Measurements from ENCODE around the gene APBA3.
A peak's percentile ranks its signal among the peaks of the same experiment; 100 is the strongest.

The APBA3 gene

GRCh38 chr19:3785938-3786824 lies 24.7 kb upstream of the APBA3 start, which contains the start of gene MATK:
Gene MATK, minus strand, starts transcription at chr19:3786381. Its CDS starts 1,246 bp downstream, at chr19:3785135.
- H3K4me3 ChIP-seq (ENCODE audit: low read depth, low read length) = peak within 1 kb of the TSS; percentile 32
- POLR2A ChIA-PET = no interaction called here
- CTCF ChIA-PET = interaction anchor here (0.8 to 1.1 kb wide), 2 partner anchors 11 to 36 kb away, joined by 3 to 4 read pairs; no protein-coding TSS in a partner anchor

GRCh38 chr19:3785451-3785937 lies 24.0 kb upstream of the APBA3 start:
- POLR2A ChIA-PET = interaction anchor here (1.6 kb wide), 1 partner anchor 23 kb away, joined by 6 read pairs; the partner anchor contains the start of genes APBA3 and MRPL54
- TF ChIP-seq ZNF785 (tag by site-specific recombination; IDR thresholded peaks at IDR 0.05) = peak; percentile 55; the same call in 1 of the 2 replicates
- peak; percentile 28; the same call in 1 of the 2 replicates for TF ChIP-seq ZXDB (tag by site-specific recombination; IDR thresholded peaks at IDR 0.05)
- peak; percentile 33 for TF ChIP-seq SP2 (tag by site-specific recombination; IDR thresholded peaks at IDR 0.05)
- TF ChIP-seq PRDM10 (tag by site-specific recombination; IDR thresholded peaks at IDR 0.05) = peak; percentile 63
- TF ChIP-seq SETDB1 (IDR thresholded peaks at IDR 0.05; ENCODE audit: insufficient read length, low read length) = no peak
- peak; percentile 58 for TF ChIP-seq ZFHX2 (tag by site-specific recombination; conservative IDR thresholded peaks at IDR 0.05)
- TF ChIP-seq ZBTB20 (tag by site-specific recombination; IDR thresholded peaks at IDR 0.05) = peak; percentile 43; the same call in 1 of the 2 replicates
- TF ChIP-seq GLIS2 (tag by site-specific recombination; IDR thresholded peaks at IDR 0.05) = peak; percentile 77
- TF ChIP-seq ELK4 (IDR thresholded peaks at IDR 0.05; ENCODE audit: borderline replicate concordance, low read depth, low read length) = no peak

More at GRCh38 chr19:3785938-3786824, 24.7 kb upstream of the APBA3 start, which contains the start of gene MATK:
- no peaks in the 10 kb centered on the region for H3K36me3 ChIP-seq (ENCODE audit: control insufficient read depth in 2 of 2, insufficient read depth in 1 of 2, low read length in 2 of 2)
- TF ChIP-seq ZNF580 (tag by site-specific recombination; IDR thresholded peaks at IDR 0.05) = peak; percentile 96
- no peak for TF ChIP-seq MYNN (tag by site-specific recombination; IDR thresholded peaks at IDR 0.05; ENCODE audit: borderline replicate concordance)
- TF ChIP-seq ZNF24 (tag by site-specific recombination; IDR thresholded peaks at IDR 0.05) = 0 out of 2 replicates have a peak, but pooled peaks have one; percentile 29
- TF ChIP-seq ZBTB8A (tag by site-specific recombination; IDR thresholded peaks at IDR 0.05) = peak; percentile 9
- peak; percentile 31; the same call in 1 of the 2 replicates for TF ChIP-seq ZBTB10 (tag by site-specific recombination; IDR thresholded peaks at IDR 0.05)
- peak; percentile 71 for TF ChIP-seq ZNF398 (tag by site-specific recombination; IDR thresholded peaks at IDR 0.05)
- no peak for TF ChIP-seq SALL2 (tag by site-specific recombination; IDR thresholded peaks at IDR 0.05; ENCODE audit: borderline replicate concordance)
- peak; percentile 39; the same call in 1 of the 2 replicates for TF ChIP-seq KLF10 (tag by site-specific recombination; IDR thresholded peaks at IDR 0.05)
- H3K4me1 ChIP-seq (ENCODE audit: control insufficient read depth, insufficient read depth, low read length) = no peaks in the 10 kb centered on the region
- H3K27ac ChIP-seq (ENCODE audit: extremely low read depth, low read depth, low read length) = no peak within 1 kb of the TSS; the same call in 1 of the 2 replicates
- H3K9me3 ChIP-seq (ENCODE audit: control insufficient read depth, insufficient read depth, low read depth, low read length) = no peaks in the 10 kb centered on the region

More at GRCh38 chr19:3785451-3785937, 24.0 kb upstream of the APBA3 start:
- Histone ChIP-seq H3K4me3 (ENCODE audit: low read depth, low read length) (peak overlapping the region; percentile 32), H3K36me3 (ENCODE audit: control insufficient read depth in 2 of 2, insufficient read depth in 1 of 2, low read length in 2 of 2) (no peaks in the 10 kb centered on the region), H3K4me1 (ENCODE audit: control insufficient read depth, insufficient read depth, low read length) (no peaks in the 10 kb centered on the region), H3K27ac (ENCODE audit: extremely low read depth, low read depth, low read length) (no peak overlapping the region; the same call in 1 of the 2 replicates), H3K9me3 (ENCODE audit: control insufficient read depth, insufficient read depth, low read depth, low read length) (no peaks in the 10 kb centered on the region)
- CTCF ChIA-PET = interaction anchor here (0.9 kb wide), 1 partner anchor 8 kb away, joined by 3 read pairs; no protein-coding TSS in a partner anchor

Measured in HEK293 (cell line).